NCI-H460 (cell line): ENCODE results near the gene TRPM3. TPM values are rescaled to one million over a fixed set of nuclear protein-coding genes. Genes with fewer than 3 reads are reported as not detected.

Experiments
- small RNA-seq, 2 experiments: library from RNA; depleted of rRNA; stranded (forward); fragments of <200 nt; gene quantifications; one replicate each; pipeline ENCODE3, GENCODE V24; 2014
- total RNA-seq: library from RNA; depleted of rRNA; stranded (reverse); fragments of >200 nt; shearing (Covaris generic); gene quantifications from 2 replicates; pipeline ENCODE4 v1.2.3, GENCODE V29; 2014

Gene TRPM3
- total RNA-seq, 1 experiment from 2014 or later: 1.7 TPM

Small RNA genes within 50 kb of the gene (small RNA-seq; reads per million reads assigned to genes)
- gene MIR204 (9.7 to 61.1 reads per million in 2 experiments), gene RN7SL726P (0 to 0.59 reads per million in 2 experiments)
